Bronchial epithelial cell (primary cell): Measurements from ENCODE around the gene PARD6G. TPM values are rescaled to one million over a fixed set of nuclear protein-coding genes. Genes with fewer than 3 reads are reported as not detected.

Experiments used
- DNase-seq: peaks from one replicate; pipeline ENCODE4 v3.0.0-alpha.2; 2010; ENCODE audit warnings: low read depth
- FAIRE-seq: peaks from 2 replicates; lab custom pipeline; 2011; peaks lifted over from hg19 to GRCh38; lab: Jason Lieb, UNC
- H3K27me3 ChIP-seq: 2 replicates; pipeline ENCODE4 v1.5.1; 2011; ENCODE audit warnings: low read length; ENCODE audit not compliant: control insufficient read depth, insufficient read depth
- H3K36me3 ChIP-seq: 2 replicates; pipeline ENCODE4 v1.5.1; 2011; ENCODE audit warnings: low read length; ENCODE audit not compliant: control insufficient read depth, insufficient read depth
- H3K4me3 ChIP-seq: 2 replicates; pipeline ENCODE4 v1.5.1; 2011; ENCODE audit warnings: mild to moderate bottlenecking, low read depth, low read length, control low read depth
- CTCF ChIP-seq: IDR thresholded peaks from 2 replicates; pipeline ENCODE4 v1.5.1; 2011; ENCODE audit warnings: mild to moderate bottlenecking, moderate library complexity, low read length, control low read depth, inconsistent platforms; ENCODE audit not compliant: insufficient read depth, severe bottlenecking
- total RNA-seq: library from RNA; depleted of rRNA; stranded (reverse); fragments of >200 nt; gene quantifications from 2 replicates; pipeline ENCODE4 v1.2.1, GENCODE V29; 2014

PARD6G gene
- total RNA-seq, 1 donor from 2014 or later, result 13.2 TPM

DNA sequence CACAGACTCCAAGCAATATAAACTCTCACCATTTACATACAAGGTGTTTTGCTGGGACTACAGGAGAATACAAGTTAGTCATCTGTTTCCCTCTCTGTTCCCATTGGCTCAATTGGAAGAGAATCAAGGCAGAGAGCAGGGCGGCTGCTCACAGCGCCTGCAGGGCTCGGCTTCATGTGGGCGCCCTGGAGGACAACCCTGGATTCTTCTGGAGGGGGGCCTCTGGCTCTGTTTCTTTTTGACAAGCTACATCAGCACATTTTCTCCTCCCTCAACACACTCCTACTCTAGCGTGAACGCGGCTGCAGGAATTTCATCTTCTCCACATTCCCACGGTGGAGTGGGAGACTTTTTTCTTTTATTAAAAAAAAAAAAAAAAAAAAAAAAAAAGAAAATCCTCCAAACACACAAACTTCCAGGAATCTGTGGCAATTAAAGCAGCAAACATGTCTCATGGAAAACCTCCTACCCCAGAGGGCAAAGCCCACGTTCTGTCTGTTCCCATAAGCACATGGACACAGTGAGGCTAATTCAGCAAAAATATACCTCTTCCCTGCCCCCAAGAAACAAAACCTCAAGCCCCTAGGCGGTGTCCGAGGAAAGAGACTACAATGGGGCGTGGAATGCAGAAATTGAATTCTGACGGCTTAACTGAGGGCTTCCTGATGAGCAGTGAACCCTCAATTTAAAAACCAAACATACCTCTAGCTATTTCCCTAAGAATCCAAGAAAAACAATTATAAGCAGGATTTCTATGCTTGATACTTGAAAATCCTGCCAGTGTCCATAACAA lies 50.6 kb downstream of the PARD6G start:
- TF ChIP-seq CTCF, result no peak
- FAIRE-seq (no peak), DNase-seq (no peak)
- Histone ChIP-seq H3K27me3 (no peaks in the 10 kb centered on the region), H3K36me3 (peaks cover 22% of the 10 kb centered on the region), H3K4me3 (no peak overlapping the region)

- no peak for FAIRE-seq
- Histone ChIP-seq H3K36me3 (peaks cover 11% of the 10 kb centered on the region), H3K27me3 (no peaks in the 10 kb centered on the region), H3K4me3 (no peak overlapping the region)
- DNase-seq, result no peak
- no peak for TF ChIP-seq CTCF
These were observed 52.3 kb downstream of the PARD6G start for GRCh38 chr18:80194874-80195570.

- FAIRE-seq, result no peak
- peaks cover 11% of the 10 kb centered on the region for H3K36me3 ChIP-seq
- no peak for TF ChIP-seq CTCF
- no peaks in the 10 kb centered on the region for H3K27me3 ChIP-seq
- DNase-seq, result no peak
- no peak overlapping the region for H3K4me3 ChIP-seq
These were observed 53.6 kb downstream of the PARD6G start for GRCh38 chr18:80193701-80194100.

DNA sequence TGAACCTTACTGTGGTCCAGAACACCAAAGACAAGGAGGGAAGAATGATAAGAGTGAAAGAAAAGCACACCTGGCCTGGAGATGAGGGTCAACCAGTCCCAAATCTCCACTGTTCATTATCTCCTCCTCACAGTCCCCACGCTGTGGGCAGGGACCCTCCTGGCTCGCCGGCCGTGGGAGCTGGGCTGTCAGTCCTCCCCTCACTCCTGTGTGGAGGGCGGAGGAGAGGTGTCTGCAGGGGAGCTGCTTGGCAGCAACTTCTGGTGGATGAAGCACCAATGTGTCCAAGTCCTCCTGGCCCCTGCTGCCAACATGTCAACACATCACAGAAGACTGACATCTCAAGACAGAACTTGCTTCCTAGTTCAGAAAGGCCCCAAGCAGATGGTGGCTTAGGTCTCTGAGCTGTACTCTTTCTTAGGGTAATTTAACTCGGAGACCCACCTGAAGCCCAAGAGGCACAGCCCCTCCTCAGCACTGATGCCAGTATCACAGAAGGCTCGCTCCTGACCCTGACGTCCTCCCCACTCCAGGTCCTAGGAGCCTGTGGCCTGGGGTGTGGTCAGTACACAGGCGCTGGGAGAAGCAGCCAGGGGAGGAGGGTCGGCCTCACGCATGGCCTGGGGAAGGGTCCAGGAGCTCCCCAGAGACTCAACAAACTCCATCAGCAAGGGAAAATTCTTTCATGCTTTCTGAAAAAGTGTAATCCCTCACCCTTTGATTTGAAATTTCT lies 54.5 kb downstream of the PARD6G start:
- FAIRE-seq (no peak), DNase-seq (no peak)
- Histone ChIP-seq H3K36me3 (peaks cover 9% of the 10 kb centered on the region), H3K27me3 (no peaks in the 10 kb centered on the region), H3K4me3 (no peak overlapping the region)
- TF ChIP-seq CTCF, result no peak

GRCh38 chr18:80191907-80192652 lies 55.2 kb downstream of the PARD6G start:
- TF ChIP-seq CTCF, result no peak
- DNase-seq (no peak), FAIRE-seq (no peak)
- Histone ChIP-seq H3K4me3 (no peak overlapping the region), H3K27me3 (no peaks in the 10 kb centered on the region), H3K36me3 (peaks cover 8% of the 10 kb centered on the region)
